Prostate gland (tissue), 2 donors: ENCODE results near the gene APPL1.
"Not testable (repeated sequence)": the region's sequence is repeated elsewhere in the genome, so short reads cannot be mapped to it uniquely, and the experiment has no call there.

Experiments
- CTCF ChIP-seq, 4 experiments: fragments of 200-600 bp in 2 of 4; fragments of 450-650 bp in 2 of 4; sonication (generic) in 2 of 4; IDR thresholded peaks; 1 replicate in 3 of 4; 2 replicates in 1 of 4; pipeline ENCODE4 v1.5.1; 2016 to 2019; ENCODE audit warnings: antibody characterized with exemption in 4 of 4, mild to moderate bottlenecking in 2 of 4, moderate library complexity in 2 of 4
- POLR2A ChIP-seq: fragments of 450-650 bp; IDR thresholded peaks from one replicate; pipeline ENCODE4 v1.6.1; 2016; ENCODE audit warnings: antibody characterized with exemption, mild to moderate bottlenecking
- POLR2AphosphoS5 ChIP-seq: sonication (generic); formaldehyde crosslinking; IDR thresholded peaks from one replicate; pipeline ENCODE4 v1.6.1; 2017; ENCODE audit warnings: antibody characterized with exemption

- TF ChIP-seq POLR2AphosphoS5; CTCF (IDR thresholded peaks at IDR 0.05); POLR2A: not testable (repeated sequence)
These were observed 76.0 kb downstream of the APPL1 start for GRCh38 chr3:57303520-57303919.
